Measurements from ENCODE around the gene MLANA.

MLANA gene

GRCh38 chr9:5857928-5858327, 32.8 kb upstream of the MLANA start:
- no peak for DNase-seq (ENCODE audit: extremely low read depth, low read depth)
- TF ChIP-seq CTCF (IDR thresholded peaks at IDR 0.05; ENCODE audit: low read depth, low read length): no peak

GRCh38 chr9:5858833-5859232, 31.9 kb upstream of the MLANA start:
- DNase-seq (ENCODE audit: extremely low read depth, low read depth): no peak
- no peak for TF ChIP-seq CTCF (IDR thresholded peaks at IDR 0.05; ENCODE audit: low read depth, low read length)

- no peak for TF ChIP-seq CTCF (IDR thresholded peaks at IDR 0.05; ENCODE audit: low read depth, low read length)
- no peak for DNase-seq (ENCODE audit: extremely low read depth, low read depth)
Observed at GRCh38 chr9:5863092-5863746, 27.5 kb upstream of the MLANA start.

- no peak for DNase-seq (ENCODE audit: extremely low read depth, low read depth)
- no peak for TF ChIP-seq CTCF (IDR thresholded peaks at IDR 0.05; ENCODE audit: low read depth, low read length)
Observed at GRCh38 chr9:5864446-5864845, 26.2 kb upstream of the MLANA start.

- no peak for DNase-seq (ENCODE audit: extremely low read depth, low read depth)
- TF ChIP-seq CTCF (IDR thresholded peaks at IDR 0.05; ENCODE audit: low read depth, low read length): no peak
Observed at GRCh38 chr9:5866272-5866671, 24.4 kb upstream of the MLANA start.

GRCh38 chr9:5866685-5867084, 24.0 kb upstream of the MLANA start:
- TF ChIP-seq CTCF (IDR thresholded peaks at IDR 0.05; ENCODE audit: low read depth, low read length): no peak
- no peak for DNase-seq (ENCODE audit: extremely low read depth, low read depth)

- no peak for DNase-seq (ENCODE audit: extremely low read depth, low read depth)
- TF ChIP-seq CTCF (IDR thresholded peaks at IDR 0.05; ENCODE audit: low read depth, low read length): no peak
Observed at GRCh38 chr9:5868235-5868634, 22.5 kb upstream of the MLANA start.
